CD4-positive, alpha-beta T cell (primary cell): ENCODE results near the gene COBL. TPM values are rescaled to one million over a fixed set of nuclear protein-coding genes. Genes with fewer than 3 reads are reported as not detected.

Experiments
- ATAC-seq: fragments of 200-7000 bp; cut with Tn5 transposase; one replicate; pipeline ENCODE4 v1.10.0; 2022; ENCODE audit warnings: mild to moderate bottlenecking; ENCODE audit not compliant: poor library complexity
- CTCF ChIA-PET: fragments of 350-600 bp; sonication (Branson Sonifier 250); formaldehyde crosslinking; loops from one replicate; lab custom pipeline; 2021; ENCODE audit warnings: antibody characterized with exemption, inconsistent platforms; lab: Charles Lee
- POLR2A ChIA-PET: fragments of 350-600 bp; sonication (Branson Sonifier 250); formaldehyde crosslinking; loops from one replicate; lab custom pipeline; 2021; ENCODE audit warnings: antibody characterized with exemption, inconsistent platforms; lab: Charles Lee
- DNase-seq, 14 experiments: peaks; one replicate each; pipeline ENCODE4 v3.0.0-alpha.2; 2013 to 2020; ENCODE audit warnings: mixed read lengths in 2 of 14
- H3K27ac ChIP-seq, 2 donors: one replicate each; pipeline versions ENCODE4 v1.5.1 to v1.7.0; 2013; ENCODE audit warnings: low read length in 2 of 2, low read depth in 1 of 2, mild to moderate bottlenecking in 1 of 2
- H3K27me3 ChIP-seq, 2 experiments: 1 replicate in 1 of 2; 2 replicates in 1 of 2; pipeline versions ENCODE4 v1.6.1 to v1.7.0; 2013; ENCODE audit warnings: low read length in 2 of 2, control low read depth in 1 of 2, mild to moderate bottlenecking in 1 of 2, moderate library complexity in 1 of 2; ENCODE audit not compliant: insufficient read depth in 2 of 2, control insufficient read depth in 1 of 2
- H3K36me3 ChIP-seq: one replicate; pipeline ENCODE4 v1.6.1; 2013; ENCODE audit warnings: low read length, control low read depth; ENCODE audit not compliant: insufficient read depth
- H3K4me1 ChIP-seq: one replicate; pipeline ENCODE4 v1.6.1; 2013; ENCODE audit warnings: low read length, control low read depth; ENCODE audit not compliant: insufficient read depth
- H3K4me3 ChIP-seq: one replicate; pipeline ENCODE4 v1.5.1; 2013; ENCODE audit warnings: mild to moderate bottlenecking, low read length, moderate library complexity
- H3K9me3 ChIP-seq, 2 experiments: 1 replicate in 1 of 2; 2 replicates in 1 of 2; pipeline versions ENCODE4 v1.6.1 to v1.7.0; 2013; ENCODE audit warnings: low read length in 2 of 2, mild to moderate bottlenecking in 2 of 2, control low read depth in 1 of 2, moderate library complexity in 1 of 2; ENCODE audit not compliant: control insufficient read depth in 1 of 2, insufficient read depth in 1 of 2
- H3K27ac Mint-ChIP-seq: one replicate; pipeline ENCODE4 v1.8.0; 2020; ENCODE audit warnings: mixed read lengths
- H3K27me3 Mint-ChIP-seq: one replicate; pipeline ENCODE4 v1.8.0; 2021; ENCODE audit warnings: mixed read lengths
- H3K36me3 Mint-ChIP-seq: one replicate; pipeline ENCODE4 v1.8.0; 2021; ENCODE audit warnings: low read depth, mixed read lengths
- H3K4me1 Mint-ChIP-seq: one replicate; pipeline ENCODE4 v1.8.0; 2021; ENCODE audit warnings: low read depth, mixed read lengths
- H3K4me3 Mint-ChIP-seq: one replicate; pipeline ENCODE4 v1.8.0; 2020; ENCODE audit warnings: mild to moderate bottlenecking, mixed read lengths
- H3K9me3 Mint-ChIP-seq: one replicate; pipeline ENCODE4 v1.8.0; 2020; ENCODE audit warnings: mixed read lengths
- intact Hi-C, 2 experiments: fragments of 100-400 bp; cut with DNase I in 1 of 2; cut with micrococcal nuclease in 1 of 2; formaldehyde crosslinking; loops; one replicate each; pipeline versions ENCODE4 v1.15.1 to v1.9.0; 2023 to 2025; cut with DNase I, micrococcal nuclease
- total RNA-seq, 174 experiments: library from RNA in 2 of 174; stranded (reverse) in 2 of 174; gene quantifications; one replicate each; pipeline ENCODE4 v1.2.3 and lab custom pipeline; 2021 to 2026
- TF ChIP-seq, protein P1 (sequence below): fragments of 200-600 bp; IDR thresholded peaks from one replicate; pipeline ENCODE4 v1.8.0; 2022; ENCODE audit warnings: antibody characterized with exemption, mild to moderate bottlenecking

COBL gene
- total RNA-seq, 2 experiments from 2014 or later = not detected

DNA sequence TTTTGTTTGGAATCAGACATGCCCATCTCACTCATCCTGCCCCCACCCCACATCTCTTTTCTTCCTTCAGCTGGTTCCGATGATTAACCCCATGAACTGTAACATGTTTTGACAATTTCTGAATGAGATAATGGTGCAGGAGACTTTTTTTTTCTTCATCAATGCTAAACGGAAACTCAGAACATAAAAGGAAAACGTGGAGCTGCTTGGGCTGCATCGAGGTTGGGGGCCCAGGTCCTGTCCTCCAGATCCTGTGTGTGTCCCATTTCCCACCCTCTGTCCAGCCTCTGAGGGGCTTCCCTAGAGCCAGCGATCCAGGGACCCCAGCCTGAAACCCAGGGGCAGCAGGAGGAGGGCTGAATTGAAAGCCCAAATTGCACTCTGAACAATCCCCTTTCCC is 270.1 kb downstream of the COBL start:
- Mint-ChIP-seq H3K27ac (no peak overlapping the region), H3K4me1 (no peaks in the 10 kb centered on the region), H3K4me3 (no peak overlapping the region), H3K36me3 (no peaks in the 10 kb centered on the region), H3K27me3 (no peaks in the 10 kb centered on the region), H3K9me3 (no peaks in the 10 kb centered on the region)
- no peaks in the 10 kb centered on the region for H3K9me3 ChIP-seq
- ATAC-seq = no peak
- no peaks in the 10 kb centered on the region for H3K4me1 ChIP-seq
- TF ChIP-seq, protein P1, sequence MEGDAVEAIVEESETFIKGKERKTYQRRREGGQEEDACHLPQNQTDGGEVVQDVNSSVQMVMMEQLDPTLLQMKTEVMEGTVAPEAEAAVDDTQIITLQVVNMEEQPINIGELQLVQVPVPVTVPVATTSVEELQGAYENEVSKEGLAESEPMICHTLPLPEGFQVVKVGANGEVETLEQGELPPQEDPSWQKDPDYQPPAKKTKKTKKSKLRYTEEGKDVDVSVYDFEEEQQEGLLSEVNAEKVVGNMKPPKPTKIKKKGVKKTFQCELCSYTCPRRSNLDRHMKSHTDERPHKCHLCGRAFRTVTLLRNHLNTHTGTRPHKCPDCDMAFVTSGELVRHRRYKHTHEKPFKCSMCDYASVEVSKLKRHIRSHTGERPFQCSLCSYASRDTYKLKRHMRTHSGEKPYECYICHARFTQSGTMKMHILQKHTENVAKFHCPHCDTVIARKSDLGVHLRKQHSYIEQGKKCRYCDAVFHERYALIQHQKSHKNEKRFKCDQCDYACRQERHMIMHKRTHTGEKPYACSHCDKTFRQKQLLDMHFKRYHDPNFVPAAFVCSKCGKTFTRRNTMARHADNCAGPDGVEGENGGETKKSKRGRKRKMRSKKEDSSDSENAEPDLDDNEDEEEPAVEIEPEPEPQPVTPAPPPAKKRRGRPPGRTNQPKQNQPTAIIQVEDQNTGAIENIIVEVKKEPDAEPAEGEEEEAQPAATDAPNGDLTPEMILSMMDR = no peak
- H3K36me3 ChIP-seq = no peaks in the 10 kb centered on the region
- POLR2A ChIA-PET = no interaction called here
- H3K27ac ChIP-seq = no peak overlapping the region
- CTCF ChIA-PET = no interaction called here
- intact Hi-C loops = no loop called here
- H3K4me3 ChIP-seq = no peak overlapping the region
- DNase-seq = no peak
- H3K27me3 ChIP-seq = no peaks in the 10 kb centered on the region

DNA sequence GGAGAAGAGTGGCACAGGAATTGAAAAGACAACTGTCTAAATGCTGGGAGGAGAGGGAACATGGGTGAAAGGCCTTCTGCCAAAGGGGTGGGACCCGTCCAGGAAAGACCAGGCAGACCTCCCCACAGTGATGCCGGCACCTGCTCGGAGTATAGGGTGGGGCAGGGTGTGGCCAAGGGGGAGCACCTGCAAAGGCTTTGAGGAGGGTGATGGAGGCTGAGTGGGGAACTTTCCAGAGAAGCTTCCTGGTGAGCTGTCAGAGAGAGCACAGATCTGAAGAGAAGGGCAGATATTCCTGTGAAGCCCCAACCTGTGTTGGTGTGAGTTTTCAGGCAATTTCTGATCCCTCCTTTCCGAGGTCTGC is 270.5 kb downstream of the COBL start:
- ATAC-seq (no peak), DNase-seq (no peak)
- Histone ChIP-seq H3K36me3 (no peaks in the 10 kb centered on the region), H3K4me1 (no peaks in the 10 kb centered on the region), H3K4me3 (no peak overlapping the region), H3K27ac (no peak overlapping the region), H3K27me3 (no peaks in the 10 kb centered on the region), H3K9me3 (no peaks in the 10 kb centered on the region)
- no peaks in the 10 kb centered on the region for H3K4me1 Mint-ChIP-seq
- TF ChIP-seq, protein P1 = no peak
- no peaks in the 10 kb centered on the region for H3K27me3 Mint-ChIP-seq
- intact Hi-C loops = no loop called here
- no peaks in the 10 kb centered on the region for H3K36me3 Mint-ChIP-seq
- ChIA-PET POLR2A (no interaction called here), CTCF (no interaction called here)
- no peak overlapping the region for H3K27ac Mint-ChIP-seq
- no peak overlapping the region for H3K4me3 Mint-ChIP-seq
- H3K9me3 Mint-ChIP-seq = no peaks in the 10 kb centered on the region

DNA sequence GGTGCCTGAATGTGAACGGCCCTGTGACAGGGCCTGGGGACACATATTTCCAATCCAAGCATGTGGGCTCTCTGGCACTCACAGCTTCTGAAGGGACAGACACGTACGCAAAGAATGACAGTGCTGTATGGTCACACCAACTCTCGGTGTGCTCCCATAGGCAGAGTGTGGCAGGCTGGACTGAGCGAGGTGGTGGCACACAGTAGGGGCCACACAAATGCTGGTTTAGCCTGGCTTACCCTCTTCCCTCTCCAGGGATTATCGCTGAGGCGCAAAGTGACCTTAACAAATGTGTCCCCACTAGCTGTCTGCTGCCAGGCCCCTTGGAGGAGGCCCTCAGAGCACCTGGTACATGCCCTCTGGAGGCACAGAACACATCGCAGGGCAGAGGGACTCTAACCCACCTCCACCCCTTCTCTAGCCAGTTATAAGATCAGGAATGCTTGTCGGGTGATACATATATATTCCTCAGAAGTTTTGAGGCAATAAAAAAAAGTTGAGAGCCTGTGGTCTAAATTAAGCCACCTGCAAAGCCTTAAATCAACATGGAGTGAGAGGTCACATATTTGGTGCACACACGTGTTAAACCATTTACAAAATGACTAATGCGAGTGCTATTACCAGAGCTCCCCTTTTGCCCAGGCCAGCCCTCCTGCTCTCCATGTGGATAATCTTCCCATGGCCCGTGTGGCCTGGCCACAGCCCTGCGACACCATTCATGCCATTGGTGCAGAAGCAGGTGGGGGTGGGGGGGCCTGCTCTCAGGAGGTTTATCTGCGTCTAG is 271.1 kb downstream of the COBL start:
- H3K4me1 Mint-ChIP-seq = no peaks in the 10 kb centered on the region
- no peaks in the 10 kb centered on the region for H3K36me3 ChIP-seq
- no peaks in the 10 kb centered on the region for H3K4me1 ChIP-seq
- no peaks in the 10 kb centered on the region for H3K9me3 ChIP-seq
- intact Hi-C loops = no loop called here
- no peak for ATAC-seq
- no peak overlapping the region for H3K27ac Mint-ChIP-seq
- no peaks in the 10 kb centered on the region for H3K27me3 Mint-ChIP-seq
- no peak overlapping the region for H3K27ac ChIP-seq
- H3K36me3 Mint-ChIP-seq = no peaks in the 10 kb centered on the region
- no peaks in the 10 kb centered on the region for H3K9me3 Mint-ChIP-seq
- ChIA-PET CTCF (no interaction called here), POLR2A (no interaction called here)
- no peak overlapping the region for H3K4me3 ChIP-seq
- DNase-seq = no peak
- no peaks in the 10 kb centered on the region for H3K27me3 ChIP-seq
- TF ChIP-seq, protein P1 = no peak
- no peak overlapping the region for H3K4me3 Mint-ChIP-seq
